Measurements from ENCODE around the gene KLHL41. TPM values are rescaled to one million over a fixed set of nuclear protein-coding genes. Genes with fewer than 3 reads are reported as not detected.

The KLHL41 gene
- total and polyA plus RNA-seq, 4 donors = 0.10 to 0.33 (median 0.26) TPM

GRCh38 chr2:169461143-169461542 lies 48.4 kb upstream of the KLHL41 start:
- H3K9me3 ChIP-seq (ENCODE audit: control insufficient read depth in 4 of 4, low read length in 3 of 4) = no peaks in the 10 kb centered on the region
- no peaks in the 10 kb centered on the region for H3K36me3 ChIP-seq (ENCODE audit: control insufficient read depth in 4 of 4, insufficient read depth in 3 of 4, low read depth in 1 of 4, low read length in 3 of 4)
- no peaks in the 10 kb centered on the region for H3K27me3 ChIP-seq (ENCODE audit: control insufficient read depth in 4 of 4, insufficient read depth in 4 of 4, low read length in 3 of 4)
- no peaks in the 10 kb centered on the region for H3K4me1 ChIP-seq (ENCODE audit: control insufficient read depth in 4 of 4, insufficient read depth in 4 of 4, low read length in 3 of 4)
- no peak overlapping the region for H3K9ac ChIP-seq (ENCODE audit: low read depth in 1 of 2, low read length in 2 of 2)
- no peak overlapping the region for H3K27ac ChIP-seq (ENCODE audit: low read depth in 1 of 2, low read length in 2 of 2)
- H3K4me3 ChIP-seq (ENCODE audit: low read depth in 1 of 3, low read length in 3 of 3) = no peak overlapping the region
- WGBS = 83% methylated on average over 1 of the region's 1 CpG
- DNase-seq (ENCODE audit: low spot score) = no peak
- no peak for TF ChIP-seq HNF4A (conservative IDR thresholded peaks at IDR 0.05)
- no peak for TF ChIP-seq NR2F2 (IDR thresholded peaks at IDR 0.05)
- TF ChIP-seq YY1 (IDR thresholded peaks at IDR 0.05) = no peak

- WGBS = 68% methylated on average over 4 of the region's 4 CpGs
- TF ChIP-seq HNF4A (conservative IDR thresholded peaks at IDR 0.05) (no peak), ATF3 (IDR thresholded peaks at IDR 0.05) (no peak), RXRA (IDR thresholded peaks at IDR 0.05) (no peak), RAD21 (IDR thresholded peaks at IDR 0.05) (no peak), REST (IDR thresholded peaks at IDR 0.05) (no peak), SP1 (IDR thresholded peaks at IDR 0.05) (no peak), FOXA2 (IDR thresholded peaks at IDR 0.05) (no peak), JUND (IDR thresholded peaks at IDR 0.05) (no peak), YY1 (IDR thresholded peaks at IDR 0.05) (no peak), TAF1 (conservative IDR thresholded peaks at IDR 0.05) (no peak), CTCF (IDR thresholded peaks at IDR 0.05; ENCODE audit: low read depth, low read length, missing input control) (no peak), MAX (IDR thresholded peaks at IDR 0.05) (no peak), EGR1 (IDR thresholded peaks at IDR 0.05; ENCODE audit: low read depth in 2 of 2) (no peak), NR2F2 (IDR thresholded peaks at IDR 0.05) (no peak), ZBTB33 (IDR thresholded peaks at IDR 0.05) (no peak), HNF4G (IDR thresholded peaks at IDR 0.05) (no peak), FOXA1 (IDR thresholded peaks at IDR 0.05) (no peak)
- Histone ChIP-seq H3K36me3 (ENCODE audit: control insufficient read depth in 4 of 4, insufficient read depth in 3 of 4, low read depth in 1 of 4, low read length in 3 of 4) (no peaks in the 10 kb centered on the region), H3K9ac (ENCODE audit: low read depth in 1 of 2, low read length in 2 of 2) (no peak overlapping the region), H3K27ac (ENCODE audit: low read depth in 1 of 2, low read length in 2 of 2) (no peak overlapping the region), H3K27me3 (ENCODE audit: control insufficient read depth in 4 of 4, insufficient read depth in 4 of 4, low read length in 3 of 4) (no peaks in the 10 kb centered on the region), H3K4me1 (ENCODE audit: control insufficient read depth in 4 of 4, insufficient read depth in 4 of 4, low read length in 3 of 4) (no peaks in the 10 kb centered on the region), H3K9me3 (ENCODE audit: control insufficient read depth in 4 of 4, low read length in 3 of 4) (no peaks in the 10 kb centered on the region), H3K4me3 (ENCODE audit: low read depth in 1 of 3, low read length in 3 of 3) (no peak overlapping the region)
- no peak for DNase-seq (ENCODE audit: low spot score)
Measured at GRCh38 chr2:169462896-169463695, 46.4 kb upstream of the KLHL41 start.
